ENCODE data around the gene SERPINA9. TPM values are rescaled to one million over a fixed set of nuclear protein-coding genes. Genes with fewer than 3 reads are reported as not detected.

SERPINA9 gene
- total RNA-seq, 1 donor: not detected

DNA sequence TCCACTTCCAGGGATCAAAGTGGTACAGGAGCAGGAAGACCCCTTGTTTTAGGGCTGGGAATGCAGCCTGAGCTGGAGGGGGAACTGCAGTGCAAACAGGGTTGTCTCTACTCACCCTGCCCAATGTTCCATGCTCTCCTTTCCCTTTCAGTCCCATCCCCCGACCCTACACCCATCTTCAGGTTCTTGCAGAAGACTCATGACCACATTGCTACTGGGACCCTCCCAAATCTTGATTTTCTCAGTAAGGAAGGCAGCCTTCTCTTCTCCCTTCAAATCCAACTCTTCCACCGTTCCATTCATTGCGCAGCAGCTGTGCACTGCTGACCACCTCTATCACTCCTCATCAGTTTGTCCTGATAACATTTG is 25.3 kb downstream of the SERPINA9 start:
- H3K4me3 ChIP-seq (ENCODE audit: low read depth, low read length): no peak overlapping the region
- TF ChIP-seq CTCF (IDR thresholded peaks at IDR 0.05; ENCODE audit: insufficient read depth, low read length): no peak
- DNase-seq (ENCODE audit: low read depth): no peak

- no peak for DNase-seq (ENCODE audit: low read depth)
- no peak overlapping the region for H3K4me3 ChIP-seq (ENCODE audit: low read depth, low read length)
- no peak for TF ChIP-seq CTCF (IDR thresholded peaks at IDR 0.05; ENCODE audit: insufficient read depth, low read length)
Measured at GRCh38 chr14:94449930-94450329, 26.1 kb downstream of the SERPINA9 start.

GRCh38 chr14:94448071-94448808 is 27.8 kb downstream of the SERPINA9 start:
- DNase-seq (ENCODE audit: low read depth): no peak
- no peak overlapping the region for H3K4me3 ChIP-seq (ENCODE audit: low read depth, low read length)
- no peak for TF ChIP-seq CTCF (IDR thresholded peaks at IDR 0.05; ENCODE audit: insufficient read depth, low read length)

- no peak overlapping the region for H3K4me3 ChIP-seq (ENCODE audit: low read depth, low read length)
- no peak for DNase-seq (ENCODE audit: low read depth)
- no peak for TF ChIP-seq CTCF (IDR thresholded peaks at IDR 0.05; ENCODE audit: insufficient read depth, low read length)
Measured at GRCh38 chr14:94447206-94447605, 28.8 kb downstream of the SERPINA9 start.

- TF ChIP-seq CTCF (IDR thresholded peaks at IDR 0.05; ENCODE audit: insufficient read depth, low read length): no peak
- DNase-seq (ENCODE audit: low read depth): no peak
- H3K4me3 ChIP-seq (ENCODE audit: low read depth, low read length): no peak overlapping the region
Measured at GRCh38 chr14:94446126-94446525, 29.9 kb downstream of the SERPINA9 start.

- TF ChIP-seq CTCF (IDR thresholded peaks at IDR 0.05; ENCODE audit: insufficient read depth, low read length): no peak
- no peak for DNase-seq (ENCODE audit: low read depth)
- H3K4me3 ChIP-seq (ENCODE audit: low read depth, low read length): no peak overlapping the region
Measured at GRCh38 chr14:94445003-94445402, 31.0 kb downstream of the SERPINA9 start.

Measured in fibroblast of the aortic adventitia (primary cell).